ENCODE results near the gene ABTB2. TPM values are rescaled to one million over a fixed set of nuclear protein-coding genes. Genes with fewer than 3 reads are reported as not detected.

ABTB2 gene
- total RNA-seq, 2 donors from 2014 or later: 12.2 to 30.3 TPM

GRCh38 chr11:34155757-34156062, 202.1 kb downstream of the ABTB2 start:
- Mint-ChIP-seq H3K9me3 (no peaks in the 10 kb centered on the region), H3K4me3 (no peak overlapping the region), H3K36me3 (peaks cover 5% of the 10 kb centered on the region), H3K27me3 (no peaks in the 10 kb centered on the region), H3K4me1 (ENCODE audit: low read depth in 2 of 2) (peaks cover 0 to 13% of the 10 kb centered on the region in 2 donors), H3K27ac (no peak overlapping the region)
- ATAC-seq (no peak), DNase-seq (ENCODE audit: low spot score) (no peak)

DNA sequence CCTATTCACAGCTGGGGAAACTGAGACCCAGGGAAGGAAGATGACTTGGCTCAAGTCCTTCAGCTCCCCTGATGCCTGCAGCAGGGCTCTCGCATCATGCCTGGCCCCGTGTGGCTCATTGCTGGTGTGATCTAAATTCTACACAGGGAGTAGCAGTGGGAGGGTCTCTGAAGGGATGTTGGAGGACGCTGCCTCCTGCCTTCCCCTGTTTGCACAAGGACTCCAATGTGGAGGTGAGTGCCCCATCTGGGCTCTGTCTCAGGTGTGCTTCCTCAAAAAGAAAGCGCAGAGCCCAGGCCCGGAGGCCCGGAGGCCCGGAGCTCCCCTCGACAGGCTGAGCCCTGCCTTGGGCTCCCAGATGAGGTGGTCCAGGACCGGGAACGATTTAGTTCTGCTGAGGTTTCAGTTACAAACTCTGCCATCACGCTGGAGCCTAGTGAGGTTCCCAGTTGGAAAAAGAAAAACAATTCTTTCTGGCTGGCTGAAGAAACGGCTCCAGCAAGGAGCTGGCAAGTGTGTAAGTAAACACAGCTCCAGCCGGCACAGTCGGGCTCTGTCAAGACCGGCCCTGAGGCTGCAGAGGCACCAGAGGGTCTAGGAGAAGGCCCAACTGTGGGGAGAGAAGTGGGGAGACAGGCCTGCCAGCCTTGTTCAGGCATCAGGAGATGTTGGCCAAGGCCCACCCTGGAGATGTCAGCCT, 202.6 kb downstream of the ABTB2 start:
- ATAC-seq (no peak), DNase-seq (ENCODE audit: low spot score) (no peak)
- H3K4me1 Mint-ChIP-seq (ENCODE audit: low read depth in 2 of 2): peaks cover 0 to 13% of the 10 kb centered on the region in 2 donors
- no peaks in the 10 kb centered on the region for H3K27me3 Mint-ChIP-seq
- H3K27ac Mint-ChIP-seq: no peak overlapping the region
- no peaks in the 10 kb centered on the region for H3K9me3 Mint-ChIP-seq
- no peak overlapping the region for H3K4me3 Mint-ChIP-seq
- peaks cover 5% of the 10 kb centered on the region for H3K36me3 Mint-ChIP-seq

GRCh38 chr11:34154059-34154875, 203.5 kb downstream of the ABTB2 start:
- ATAC-seq (no peak), DNase-seq (ENCODE audit: low spot score) (no peak)
- Mint-ChIP-seq H3K4me3 (no peak overlapping the region), H3K27ac (no peak overlapping the region), H3K9me3 (no peaks in the 10 kb centered on the region), H3K27me3 (no peaks in the 10 kb centered on the region), H3K36me3 (peaks cover 5% of the 10 kb centered on the region), H3K4me1 (ENCODE audit: low read depth in 2 of 2) (peaks cover 0 to 11% of the 10 kb centered on the region in 2 donors)

GRCh38 chr11:34151916-34152845, 205.6 kb downstream of the ABTB2 start:
- DNase-seq (ENCODE audit: low spot score) (no peak), ATAC-seq (no peak)
- Mint-ChIP-seq H3K27ac (peak overlapping the region in 1 of 2 donors; percentile 15), H3K36me3 (peaks cover 11% of the 10 kb centered on the region), H3K27me3 (no peaks in the 10 kb centered on the region), H3K9me3 (no peaks in the 10 kb centered on the region), H3K4me1 (ENCODE audit: low read depth in 2 of 2) (peaks cover 0 to 7% of the 10 kb centered on the region in 2 donors), H3K4me3 (no peak overlapping the region)

DNA sequence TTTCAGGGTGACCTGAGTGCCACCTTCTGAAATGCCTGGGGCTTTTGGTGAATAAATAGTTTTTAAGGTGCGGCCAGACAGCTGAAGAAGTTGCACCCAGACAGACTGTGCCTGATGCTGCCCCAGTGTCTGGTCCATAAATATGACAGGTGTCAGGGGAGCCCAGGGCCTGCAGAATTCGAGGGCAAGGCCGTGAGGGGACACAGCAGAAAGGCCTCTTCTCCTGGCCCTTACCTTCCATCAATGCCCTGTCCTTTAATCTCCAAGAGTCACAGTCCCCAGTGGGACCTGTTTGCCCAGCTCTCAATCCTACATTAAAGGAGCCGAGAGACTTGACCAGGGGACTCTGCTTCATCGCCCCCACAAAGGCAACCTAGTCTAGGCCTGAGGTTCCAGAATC, 206.6 kb downstream of the ABTB2 start:
- H3K4me1 Mint-ChIP-seq (ENCODE audit: low read depth in 2 of 2): peaks cover 0 to 7% of the 10 kb centered on the region in 2 donors
- no peaks in the 10 kb centered on the region for H3K27me3 Mint-ChIP-seq
- H3K4me3 Mint-ChIP-seq: no peak overlapping the region
- H3K36me3 Mint-ChIP-seq: peaks cover 15% of the 10 kb centered on the region
- ATAC-seq: no peak
- DNase-seq (ENCODE audit: low spot score): no peak
- H3K9me3 Mint-ChIP-seq: no peaks in the 10 kb centered on the region
- no peak overlapping the region for H3K27ac Mint-ChIP-seq

DNA sequence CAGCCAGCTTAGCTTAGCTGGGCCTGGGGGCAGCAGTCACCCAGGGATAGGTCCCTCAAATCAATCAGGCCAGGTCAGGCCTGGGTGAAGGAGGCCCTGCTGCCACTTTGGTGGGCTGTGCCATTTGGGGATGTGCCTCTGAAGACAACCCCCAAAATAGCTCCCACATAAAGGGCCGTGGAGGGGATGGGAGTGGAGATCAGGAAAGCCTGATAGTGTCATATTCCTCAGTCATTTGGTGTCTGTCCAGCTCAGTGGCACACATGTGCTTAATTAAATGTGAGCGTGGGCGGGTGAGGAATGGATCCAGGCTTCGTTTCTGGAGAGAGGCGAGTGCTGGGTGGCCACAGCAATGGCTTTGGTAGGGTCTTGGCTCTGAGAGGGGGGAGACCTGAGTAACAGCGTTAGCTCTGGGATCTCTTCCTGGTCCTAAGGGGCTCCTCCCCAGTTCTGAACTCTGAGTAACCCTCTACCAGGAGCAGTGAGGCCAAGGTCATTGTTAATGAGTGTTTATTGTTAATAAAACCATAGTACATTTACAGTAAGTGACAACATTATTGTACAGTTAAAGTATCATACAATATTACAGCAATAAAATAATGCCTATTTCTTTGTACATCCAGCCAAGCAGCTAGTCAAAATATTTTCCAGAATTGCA, 207.2 kb downstream of the ABTB2 start:
- ATAC-seq: no peak
- Mint-ChIP-seq H3K27me3 (no peaks in the 10 kb centered on the region), H3K36me3 (peaks cover 21% of the 10 kb centered on the region), H3K27ac (no peak overlapping the region), H3K9me3 (no peaks in the 10 kb centered on the region), H3K4me1 (ENCODE audit: low read depth in 2 of 2) (peaks cover 0 to 7% of the 10 kb centered on the region in 2 donors), H3K4me3 (no peak overlapping the region)
- DNase-seq (ENCODE audit: low spot score): no peak

- Mint-ChIP-seq H3K27me3 (no peaks in the 10 kb centered on the region), H3K27ac (no peak overlapping the region), H3K36me3 (peaks cover 26% of the 10 kb centered on the region), H3K4me1 (ENCODE audit: low read depth in 2 of 2) (peaks cover 0 to 7% of the 10 kb centered on the region in 2 donors), H3K4me3 (no peak overlapping the region), H3K9me3 (no peaks in the 10 kb centered on the region)
- no peak for DNase-seq (ENCODE audit: low spot score)
- no peak for ATAC-seq
These were observed 208.0 kb downstream of the ABTB2 start for GRCh38 chr11:34149786-34150185.

DNA sequence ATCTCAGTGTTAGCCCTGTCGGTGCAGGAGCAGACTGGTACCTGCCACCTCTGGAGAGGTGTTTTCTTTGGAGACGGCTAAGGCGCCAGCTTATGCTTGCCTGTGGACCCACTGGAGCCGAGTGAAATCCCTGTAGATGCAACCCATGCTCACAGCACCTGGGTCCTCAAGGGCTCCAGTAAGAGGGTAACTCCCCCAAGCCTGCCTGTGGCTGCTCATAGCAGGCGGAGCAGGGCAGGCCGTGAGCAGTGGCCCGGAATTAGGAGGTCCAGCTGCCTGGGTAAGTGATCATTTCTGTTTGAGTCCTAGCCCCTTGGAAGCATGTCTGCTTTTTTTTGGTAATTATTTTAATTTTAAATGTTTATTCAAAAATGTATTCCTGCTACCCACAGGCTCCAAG, 208.5 kb downstream of the ABTB2 start:
- Mint-ChIP-seq H3K36me3 (peaks cover 26% of the 10 kb centered on the region), H3K27ac (no peak overlapping the region)

DNA sequence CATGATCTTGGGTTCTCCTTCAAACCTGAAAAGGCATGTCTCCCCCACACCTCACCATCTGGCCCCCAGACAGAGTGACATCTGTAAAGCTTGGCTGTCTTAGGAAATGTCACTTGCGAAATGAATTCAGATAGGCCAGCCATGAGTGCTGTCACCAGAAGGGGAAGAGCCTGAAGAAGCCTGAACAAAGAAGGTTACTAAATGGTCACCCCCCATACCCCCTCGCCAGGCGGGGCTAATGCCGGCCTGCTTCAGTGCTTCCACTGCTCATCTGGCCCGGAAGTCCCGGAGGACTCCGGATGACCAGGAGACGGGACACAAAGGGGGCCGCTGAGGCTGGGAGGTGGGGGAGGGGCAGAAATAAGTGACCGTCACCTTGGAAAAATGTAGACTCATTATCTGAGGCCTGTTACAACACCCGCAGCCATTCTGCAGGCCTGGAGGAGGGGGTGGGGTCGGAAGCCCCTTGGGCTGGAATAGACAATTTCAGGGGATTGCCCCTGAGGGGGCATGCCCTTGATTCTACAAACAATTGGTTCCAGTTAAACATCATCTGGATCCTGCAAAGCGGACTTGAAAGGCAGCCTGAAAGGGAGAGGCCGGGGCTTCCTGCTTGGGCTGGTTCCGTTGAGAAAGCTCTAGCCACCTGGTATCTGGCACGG, 209.2 kb downstream of the ABTB2 start:
- DNase-seq (ENCODE audit: low spot score) (no peak), ATAC-seq (no peak)
- Mint-ChIP-seq H3K4me1 (ENCODE audit: low read depth in 2 of 2) (peaks cover 0 to 7% of the 10 kb centered on the region in 2 donors), H3K27ac (no peak overlapping the region), H3K9me3 (no peaks in the 10 kb centered on the region), H3K27me3 (no peaks in the 10 kb centered on the region), H3K4me3 (no peak overlapping the region), H3K36me3 (peaks cover 26% of the 10 kb centered on the region)

More for the DNA sequence above, 208.5 kb downstream of the ABTB2 start:
- DNase-seq (ENCODE audit: low spot score) (no peak), ATAC-seq (no peak)
- Mint-ChIP-seq H3K4me1 (ENCODE audit: low read depth in 2 of 2) (peaks cover 0 to 7% of the 10 kb centered on the region in 2 donors), H3K9me3 (no peaks in the 10 kb centered on the region), H3K4me3 (no peak overlapping the region), H3K27me3 (no peaks in the 10 kb centered on the region)

DNA sequence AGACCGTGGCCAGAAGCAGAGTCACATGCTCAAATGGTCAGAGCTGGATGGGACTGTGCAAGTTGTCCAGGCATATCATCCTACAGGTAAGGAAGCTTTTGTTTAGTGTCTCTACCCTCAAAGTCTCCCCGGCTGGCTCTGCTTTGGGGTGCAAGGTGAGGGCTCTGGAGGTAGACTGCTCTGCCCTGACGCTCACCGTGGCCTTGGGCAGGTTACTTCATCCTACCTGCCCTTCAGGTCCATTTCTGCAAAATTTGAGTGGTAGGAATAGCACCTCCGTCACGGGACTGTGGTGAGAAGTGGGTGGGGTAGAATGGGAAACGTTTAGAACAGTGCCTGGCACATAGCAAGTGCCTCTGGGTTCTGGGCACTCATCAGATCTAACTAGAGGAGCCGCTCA, 210.2 kb downstream of the ABTB2 start:
- ATAC-seq (no peak), DNase-seq (ENCODE audit: low spot score) (no peak)
- Mint-ChIP-seq H3K36me3 (peaks cover 21% of the 10 kb centered on the region), H3K4me1 (ENCODE audit: low read depth in 2 of 2) (peaks cover 0 to 3% of the 10 kb centered on the region in 2 donors), H3K9me3 (no peaks in the 10 kb centered on the region), H3K4me3 (no peak overlapping the region), H3K27ac (no peak overlapping the region), H3K27me3 (no peaks in the 10 kb centered on the region)

DNA sequence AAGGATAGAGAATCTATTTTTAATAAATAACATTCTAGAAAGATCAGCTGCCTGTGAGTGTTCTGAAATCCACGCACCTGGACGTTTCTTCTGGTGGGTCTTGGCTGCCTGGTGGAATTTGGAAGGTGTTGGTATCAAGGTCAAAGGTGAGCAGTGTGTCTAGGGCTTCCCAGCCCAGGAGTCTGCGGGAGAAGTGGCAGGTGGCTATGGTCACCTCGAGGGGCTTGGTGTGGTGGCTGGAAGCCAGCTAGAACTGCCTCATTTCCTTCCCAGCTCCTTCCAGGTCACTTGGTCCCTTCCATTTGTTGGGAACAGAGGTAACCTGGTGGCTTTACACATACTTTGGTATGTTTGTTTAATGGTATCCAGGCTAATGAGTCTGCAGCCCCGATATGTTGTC, 210.9 kb downstream of the ABTB2 start:
- Mint-ChIP-seq H3K4me1 (ENCODE audit: low read depth in 2 of 2) (peaks cover 0 to 1% of the 10 kb centered on the region in 2 donors), H3K36me3 (peaks cover 24% of the 10 kb centered on the region), H3K27ac (no peak overlapping the region), H3K27me3 (no peaks in the 10 kb centered on the region), H3K4me3 (no peak overlapping the region), H3K9me3 (no peaks in the 10 kb centered on the region)
- DNase-seq (ENCODE audit: low spot score) (no peak), ATAC-seq (no peak)

- peaks cover 28% of the 10 kb centered on the region for H3K36me3 Mint-ChIP-seq
- no peaks in the 10 kb centered on the region for H3K9me3 Mint-ChIP-seq
- DNase-seq (ENCODE audit: low spot score) (no peak), ATAC-seq (no peak)
- no peak overlapping the region for H3K4me3 Mint-ChIP-seq
- no peaks in the 10 kb centered on the region for H3K27me3 Mint-ChIP-seq
- no peak overlapping the region for H3K27ac Mint-ChIP-seq
- no peaks in the 10 kb centered on the region for H3K4me1 Mint-ChIP-seq (ENCODE audit: low read depth in 2 of 2)
These were observed 211.4 kb downstream of the ABTB2 start for GRCh38 chr11:34146411-34146810.

GRCh38 chr11:34145847-34146381, 211.9 kb downstream of the ABTB2 start:
- Mint-ChIP-seq H3K4me3 (no peak overlapping the region), H3K27ac (no peak overlapping the region), H3K4me1 (ENCODE audit: low read depth in 2 of 2) (no peaks in the 10 kb centered on the region), H3K9me3 (no peaks in the 10 kb centered on the region), H3K27me3 (no peaks in the 10 kb centered on the region), H3K36me3 (peaks cover 31% of the 10 kb centered on the region)
- ATAC-seq: no peak
- DNase-seq (ENCODE audit: low spot score): no peak

Measured in natural killer cell treated with Interleukin-12 subunit alpha and Interleukin-12 subunit beta and Interleukin-15 and Interleukin-18, amount 100 ng/mL, for 72 hours (primary cell).